ENCODE measurements around the gene ETNK2. TPM values are rescaled to one million over a fixed set of nuclear protein-coding genes. Genes with fewer than 3 reads are reported as not detected.
"Not testable (repeated sequence)": the region's sequence is repeated elsewhere in the genome, so short reads cannot be mapped to it uniquely, and the experiment has no call there.

The ETNK2 gene
- total RNA-seq, 1 experiment from 2014 or later, result not detected

DNA sequence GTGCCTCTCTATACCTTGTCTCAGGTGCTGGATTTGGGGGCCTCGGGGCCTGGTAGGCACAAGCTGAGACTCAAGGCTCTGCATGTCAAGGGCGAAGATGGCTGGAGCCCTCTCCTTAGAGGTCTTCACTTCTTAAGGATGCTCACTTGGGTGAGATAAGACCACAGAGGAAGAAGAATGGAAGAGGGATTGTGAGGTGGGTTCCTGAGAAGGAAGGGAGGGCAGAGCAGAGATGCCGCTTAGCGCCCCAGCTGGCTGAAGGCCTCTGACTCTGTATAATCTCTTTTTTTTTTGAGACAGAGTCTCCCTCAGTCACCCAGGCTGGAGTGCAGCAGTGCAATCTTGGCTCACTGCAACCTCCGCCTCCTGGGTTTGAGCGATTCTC, 46.7 kb downstream of the ETNK2 start:
- H3K4me2 ChIP-seq (ENCODE audit: low read depth, low read length, poor library complexity, severe bottlenecking), result no peak overlapping the region
- H3K27me3 ChIP-seq (ENCODE audit: low read length), result no peaks in the 10 kb centered on the region
- DNase-seq, result no peak
- no peaks in the 10 kb centered on the region for H3K4me1 ChIP-seq (ENCODE audit: low read length)
- H3K79me2 ChIP-seq (ENCODE audit: low read length), result no peaks in the 10 kb centered on the region
- H3K9me2 ChIP-seq (replicated peaks; ENCODE audit: insufficient read depth, low read length), result no peaks in the 10 kb centered on the region
- no peak overlapping the region for H3K27ac ChIP-seq (ENCODE audit: low read length)
- H4K20me1 ChIP-seq (ENCODE audit: insufficient read depth, low read depth, low read length), result no peaks in the 10 kb centered on the region
- H3K4me3 ChIP-seq (ENCODE audit: low read length), result no peak overlapping the region
- H3K9me3 ChIP-seq (ENCODE audit: low read length), result no peaks in the 10 kb centered on the region
- H2AFZ ChIP-seq (ENCODE audit: low read length), result no peak overlapping the region
- no peaks in the 10 kb centered on the region for H3K36me3 ChIP-seq (ENCODE audit: insufficient read depth, low read length)
- no peak overlapping the region for H3K9ac ChIP-seq (ENCODE audit: low read length)

DNA sequence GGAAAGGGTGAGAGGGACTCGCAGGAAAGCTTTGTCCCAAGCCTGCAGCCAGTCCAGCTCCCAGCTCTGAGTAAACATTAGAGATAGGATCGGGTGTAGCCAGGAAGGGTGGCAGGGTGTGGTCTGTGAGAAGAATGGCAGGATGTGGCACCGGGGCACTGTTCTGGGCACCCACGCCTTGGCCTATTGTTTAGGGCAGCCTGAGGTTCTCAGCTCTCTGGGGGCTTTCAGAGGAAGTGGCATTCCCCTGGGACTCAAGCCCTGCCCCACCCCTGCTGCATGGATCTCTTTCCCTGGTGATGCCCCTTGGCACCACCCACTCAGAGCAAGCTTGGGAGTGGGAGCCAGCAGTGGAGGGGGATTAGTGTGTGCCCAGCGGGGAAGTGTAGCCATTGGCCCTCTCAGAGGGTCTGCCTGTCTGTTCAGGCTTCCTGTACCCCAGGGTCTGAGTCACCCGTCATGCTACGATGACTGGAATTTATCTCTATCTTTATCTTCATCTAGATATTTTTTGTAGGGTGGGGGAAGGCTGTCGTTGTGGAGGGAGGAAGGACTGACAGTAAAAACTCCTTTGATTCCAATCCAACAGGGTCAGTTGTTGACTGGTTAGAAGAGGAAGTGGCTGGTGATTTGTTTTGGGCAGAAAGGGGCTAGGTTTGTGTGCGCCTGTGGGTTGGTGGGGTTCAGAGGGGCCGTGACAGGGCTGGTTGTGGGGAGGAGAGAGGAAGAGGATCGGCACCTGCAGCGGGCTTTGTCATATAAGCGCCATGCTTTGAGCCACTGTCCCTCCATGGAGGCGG, 47.3 kb downstream of the ETNK2 start:
- Histone ChIP-seq H3K27ac (ENCODE audit: low read length) (no peak overlapping the region), H3K36me3 (ENCODE audit: insufficient read depth, low read length) (no peaks in the 10 kb centered on the region), H3K4me1 (ENCODE audit: low read length) (no peaks in the 10 kb centered on the region), H4K20me1 (ENCODE audit: insufficient read depth, low read depth, low read length) (no peaks in the 10 kb centered on the region), H3K4me2 (ENCODE audit: low read depth, low read length, poor library complexity, severe bottlenecking) (no peak overlapping the region), H3K9ac (ENCODE audit: low read length) (no peak overlapping the region), H3K79me2 (ENCODE audit: low read length) (no peaks in the 10 kb centered on the region), H3K9me2 (replicated peaks; ENCODE audit: insufficient read depth, low read length) (no peaks in the 10 kb centered on the region), H2AFZ (ENCODE audit: low read length) (no peak overlapping the region), H3K4me3 (ENCODE audit: low read length) (no peak overlapping the region), H3K9me3 (ENCODE audit: low read length) (no peaks in the 10 kb centered on the region), H3K27me3 (ENCODE audit: low read length) (no peaks in the 10 kb centered on the region)
- no peak for DNase-seq

DNA sequence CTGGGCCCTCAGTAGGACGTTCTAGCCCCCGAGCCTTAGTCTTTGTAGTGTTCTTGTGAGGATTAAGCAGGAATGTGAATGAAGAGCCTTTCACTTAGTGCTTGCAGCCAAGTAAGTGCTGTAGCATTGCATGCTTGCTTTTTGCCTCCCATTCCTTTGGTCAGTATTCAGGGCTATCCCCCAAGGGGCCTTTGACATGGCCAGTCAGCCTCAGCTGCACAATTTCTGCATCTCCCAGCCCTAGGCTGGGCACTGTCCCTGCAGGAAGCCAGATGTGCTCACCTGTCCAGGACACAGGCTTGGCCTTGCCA, 48.5 kb downstream of the ETNK2 start:
- Histone ChIP-seq H3K79me2 (ENCODE audit: low read length) (no peaks in the 10 kb centered on the region), H2AFZ (ENCODE audit: low read length) (no peak overlapping the region), H3K4me3 (ENCODE audit: low read length) (no peak overlapping the region), H3K27me3 (ENCODE audit: low read length) (no peaks in the 10 kb centered on the region), H4K20me1 (ENCODE audit: insufficient read depth, low read depth, low read length) (no peaks in the 10 kb centered on the region), H3K9me2 (replicated peaks; ENCODE audit: insufficient read depth, low read length) (no peaks in the 10 kb centered on the region), H3K9me3 (ENCODE audit: low read length) (no peaks in the 10 kb centered on the region), H3K9ac (ENCODE audit: low read length) (no peak overlapping the region), H3K4me1 (ENCODE audit: low read length) (no peaks in the 10 kb centered on the region), H3K4me2 (ENCODE audit: low read depth, low read length, poor library complexity, severe bottlenecking) (no peak overlapping the region), H3K36me3 (ENCODE audit: insufficient read depth, low read length) (no peaks in the 10 kb centered on the region), H3K27ac (ENCODE audit: low read length) (no peak overlapping the region)
- no peak for DNase-seq

DNA sequence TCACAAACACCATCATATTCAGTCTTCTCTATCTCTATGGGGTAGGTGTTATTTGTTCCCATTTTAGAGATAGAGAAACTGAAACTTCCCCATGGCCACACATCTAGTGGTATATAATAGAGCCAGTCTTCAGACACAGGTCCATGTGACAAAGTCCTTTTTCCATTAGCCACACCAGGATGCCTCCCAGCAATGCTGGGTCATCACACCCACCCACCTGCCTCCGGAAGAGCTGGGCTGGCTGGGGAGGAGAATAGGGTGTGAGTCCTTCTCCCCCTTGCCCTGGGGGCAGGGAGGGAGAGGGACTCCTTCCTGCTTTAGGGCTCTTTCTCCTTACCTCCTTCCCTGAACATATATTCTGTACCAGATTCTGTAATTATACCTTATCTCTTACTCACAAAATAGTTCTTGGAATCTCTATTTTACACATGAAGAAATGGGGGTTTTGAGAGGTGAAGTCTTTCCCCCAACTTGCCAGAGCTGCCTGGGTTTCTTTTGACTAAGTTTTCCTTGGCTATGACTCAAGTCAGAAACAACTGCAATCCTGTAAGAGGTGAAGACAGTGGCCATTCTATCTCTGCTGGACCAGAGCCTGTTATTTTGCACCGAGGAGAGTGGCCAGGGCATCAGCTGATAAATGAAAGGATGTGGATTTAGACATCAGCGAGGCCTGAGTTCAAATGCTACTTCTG, 49.0 kb downstream of the ETNK2 start:
- no peak overlapping the region for H3K9ac ChIP-seq (ENCODE audit: low read length)
- no peak overlapping the region for H3K27ac ChIP-seq (ENCODE audit: low read length)
- H3K9me2 ChIP-seq (replicated peaks; ENCODE audit: insufficient read depth, low read length), result no peaks in the 10 kb centered on the region
- H3K4me3 ChIP-seq (ENCODE audit: low read length), result no peak overlapping the region
- no peaks in the 10 kb centered on the region for H3K27me3 ChIP-seq (ENCODE audit: low read length)
- H3K79me2 ChIP-seq (ENCODE audit: low read length), result no peaks in the 10 kb centered on the region
- DNase-seq, result no peak
- no peak overlapping the region for H3K4me2 ChIP-seq (ENCODE audit: low read depth, low read length, poor library complexity, severe bottlenecking)
- H3K36me3 ChIP-seq (ENCODE audit: insufficient read depth, low read length), result no peaks in the 10 kb centered on the region
- H3K9me3 ChIP-seq (ENCODE audit: low read length), result no peaks in the 10 kb centered on the region
- no peak overlapping the region for H2AFZ ChIP-seq (ENCODE audit: low read length)
- H3K4me1 ChIP-seq (ENCODE audit: low read length), result no peaks in the 10 kb centered on the region
- H4K20me1 ChIP-seq (ENCODE audit: insufficient read depth, low read depth, low read length), result no peaks in the 10 kb centered on the region

DNA sequence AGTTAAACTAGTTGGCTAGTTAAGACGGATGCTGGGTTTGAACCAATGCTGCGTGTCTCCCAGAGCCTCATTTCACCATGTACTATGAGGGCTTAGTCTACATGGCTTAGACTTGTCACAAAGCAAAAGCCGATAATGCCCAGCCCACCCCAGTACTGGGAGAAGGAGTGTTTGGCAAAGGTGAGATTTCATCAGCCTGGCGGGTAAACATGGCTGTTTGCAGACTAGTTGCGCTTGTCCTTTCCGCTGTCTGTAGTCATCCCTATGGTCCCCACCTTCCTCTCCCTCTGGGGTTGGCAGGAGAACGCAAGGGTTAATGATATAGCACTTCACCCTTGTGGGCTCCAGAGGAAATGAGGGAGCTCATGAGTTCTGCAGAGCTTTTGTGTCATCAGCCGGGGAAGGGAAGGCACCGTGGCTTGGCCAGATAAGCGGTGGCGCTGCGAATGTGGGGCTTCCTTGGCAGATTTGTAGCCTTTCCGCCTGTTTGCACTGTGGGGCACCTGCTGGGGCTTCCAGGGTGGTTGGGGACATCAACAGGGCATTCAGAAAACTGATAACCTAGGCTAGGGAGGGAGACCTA, 49.7 kb downstream of the ETNK2 start:
- Histone ChIP-seq H3K9ac (ENCODE audit: low read length) (no peak overlapping the region), H2AFZ (ENCODE audit: low read length) (no peak overlapping the region), H3K4me1 (ENCODE audit: low read length) (no peaks in the 10 kb centered on the region)

DNA sequence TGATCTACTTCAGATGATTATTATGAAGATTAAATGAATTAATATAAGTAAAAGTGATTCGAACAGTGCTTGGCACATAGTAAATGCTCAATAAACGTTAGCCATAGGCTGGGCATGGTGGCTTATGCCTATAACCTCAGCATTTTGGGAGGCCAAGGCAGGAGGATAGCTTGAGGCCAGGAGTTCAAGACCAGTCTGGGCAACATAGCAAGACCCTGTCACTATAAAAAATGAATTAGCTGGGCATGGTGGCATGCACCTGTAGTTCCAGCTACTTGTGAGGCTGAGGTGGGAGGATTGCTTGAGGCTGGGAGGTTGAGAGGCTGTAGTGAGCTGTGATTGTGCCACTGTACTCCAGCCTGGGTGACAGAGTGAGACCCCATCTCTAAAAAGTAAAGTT, 52.1 kb downstream of the ETNK2 start:
- H3K27ac ChIP-seq (ENCODE audit: low read length); H3K36me3 ChIP-seq (ENCODE audit: insufficient read depth, low read length); H3K9ac ChIP-seq (ENCODE audit: low read length); H2AFZ ChIP-seq (ENCODE audit: low read length); H3K9me2 ChIP-seq (replicated peaks; ENCODE audit: insufficient read depth, low read length); DNase-seq; H4K20me1 ChIP-seq (ENCODE audit: insufficient read depth, low read depth, low read length); H3K4me3 ChIP-seq (ENCODE audit: low read length); H3K9me3 ChIP-seq (ENCODE audit: low read length); H3K4me2 ChIP-seq (ENCODE audit: low read depth, low read length, poor library complexity, severe bottlenecking); H3K4me1 ChIP-seq (ENCODE audit: low read length); H3K27me3 ChIP-seq (ENCODE audit: low read length); H3K79me2 ChIP-seq (ENCODE audit: low read length): not testable (repeated sequence)

More for the DNA sequence above, 49.7 kb downstream of the ETNK2 start:
- Histone ChIP-seq H3K27ac (ENCODE audit: low read length) (no peak overlapping the region), H3K9me3 (ENCODE audit: low read length) (no peaks in the 10 kb centered on the region), H3K4me3 (ENCODE audit: low read length) (no peak overlapping the region), H3K79me2 (ENCODE audit: low read length) (no peaks in the 10 kb centered on the region), H3K9me2 (replicated peaks; ENCODE audit: insufficient read depth, low read length) (no peaks in the 10 kb centered on the region), H3K4me2 (ENCODE audit: low read depth, low read length, poor library complexity, severe bottlenecking) (no peak overlapping the region), H3K27me3 (ENCODE audit: low read length) (no peaks in the 10 kb centered on the region), H4K20me1 (ENCODE audit: insufficient read depth, low read depth, low read length) (no peaks in the 10 kb centered on the region), H3K36me3 (ENCODE audit: insufficient read depth, low read length) (no peaks in the 10 kb centered on the region)
- DNase-seq, result no peak

DNA sequence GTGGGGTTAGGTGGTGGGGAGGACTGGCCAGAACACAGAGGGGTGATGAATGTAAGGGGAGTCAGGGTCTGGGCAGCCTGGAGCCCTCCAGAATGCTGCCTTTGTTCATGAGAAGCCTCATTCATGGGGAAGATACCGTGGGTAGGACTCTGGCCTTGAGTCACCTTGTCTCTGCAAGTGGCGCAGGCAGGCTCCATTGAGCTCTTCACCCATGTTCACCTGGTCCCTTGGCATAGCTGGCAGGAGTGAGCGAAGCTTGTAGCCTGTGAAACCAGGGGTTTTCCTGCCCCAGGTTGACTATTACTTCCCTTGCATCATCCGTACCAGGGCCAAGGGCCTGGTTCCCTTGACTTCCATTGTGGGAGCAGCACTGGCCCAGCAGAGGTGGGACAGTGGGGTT, 53.2 kb downstream of the ETNK2 start:
- Histone ChIP-seq H3K9ac (ENCODE audit: low read length) (no peak overlapping the region), H3K4me3 (ENCODE audit: low read length) (no peak overlapping the region), H3K27me3 (ENCODE audit: low read length) (no peaks in the 10 kb centered on the region), H3K4me2 (ENCODE audit: low read depth, low read length, poor library complexity, severe bottlenecking) (no peak overlapping the region), H4K20me1 (ENCODE audit: insufficient read depth, low read depth, low read length) (no peaks in the 10 kb centered on the region), H3K9me2 (replicated peaks; ENCODE audit: insufficient read depth, low read length) (no peaks in the 10 kb centered on the region), H3K27ac (ENCODE audit: low read length) (no peak overlapping the region), H3K9me3 (ENCODE audit: low read length) (no peaks in the 10 kb centered on the region), H2AFZ (ENCODE audit: low read length) (no peak overlapping the region), H3K36me3 (ENCODE audit: insufficient read depth, low read length) (no peaks in the 10 kb centered on the region), H3K4me1 (ENCODE audit: low read length) (no peaks in the 10 kb centered on the region), H3K79me2 (ENCODE audit: low read length) (no peaks in the 10 kb centered on the region)
- no peak for DNase-seq

DNA sequence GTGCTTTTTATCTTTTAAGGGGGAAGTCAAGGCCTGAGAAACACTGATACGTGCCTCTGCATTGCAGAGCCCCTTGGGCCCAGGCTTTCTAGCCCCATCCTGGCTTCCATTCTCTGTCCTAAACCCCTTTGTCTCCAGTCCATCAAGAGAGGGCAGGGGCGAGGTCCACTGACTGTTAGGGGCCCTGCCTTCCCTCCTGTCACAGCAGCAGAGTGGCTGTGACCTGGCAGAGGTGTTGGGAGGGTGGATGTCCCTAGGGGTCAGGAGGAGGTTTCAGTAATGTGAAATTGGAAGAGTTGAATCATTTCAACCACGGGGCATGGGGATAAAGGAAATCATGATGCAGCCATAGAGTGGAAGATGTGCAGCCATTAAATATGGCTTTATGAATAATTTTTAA, 54.9 kb downstream of the ETNK2 start:
- no peaks in the 10 kb centered on the region for H3K36me3 ChIP-seq (ENCODE audit: insufficient read depth, low read length)
- no peaks in the 10 kb centered on the region for H3K79me2 ChIP-seq (ENCODE audit: low read length)
- H3K9ac ChIP-seq (ENCODE audit: low read length), result no peak overlapping the region
- H3K9me3 ChIP-seq (ENCODE audit: low read length), result no peaks in the 10 kb centered on the region
- no peaks in the 10 kb centered on the region for H3K27me3 ChIP-seq (ENCODE audit: low read length)
- H3K4me2 ChIP-seq (ENCODE audit: low read depth, low read length, poor library complexity, severe bottlenecking), result no peak overlapping the region
- H4K20me1 ChIP-seq (ENCODE audit: insufficient read depth, low read depth, low read length), result no peaks in the 10 kb centered on the region
- no peak overlapping the region for H3K4me3 ChIP-seq (ENCODE audit: low read length)
- H3K9me2 ChIP-seq (replicated peaks; ENCODE audit: insufficient read depth, low read length), result no peaks in the 10 kb centered on the region
- no peak for DNase-seq
- no peak overlapping the region for H3K27ac ChIP-seq (ENCODE audit: low read length)
- H3K4me1 ChIP-seq (ENCODE audit: low read length), result no peaks in the 10 kb centered on the region
- no peak overlapping the region for H2AFZ ChIP-seq (ENCODE audit: low read length)
